Activated CD4-positive, alpha-beta T cell treated with anti-CD3 and anti-CD28 coated beads, Interleukin-2, amount 10 ng/mL, durations not matched to agents 24 days and 14 days (primary cell): ENCODE results near the gene ATG4B. TPM values are rescaled to one million over a fixed set of nuclear protein-coding genes. Genes with fewer than 3 reads are reported as not detected.
"Not testable (repeated sequence)": the region's sequence is repeated elsewhere in the genome, so short reads cannot be mapped to it uniquely, and the experiment has no call there.

Source experiments
- DNase-seq: peaks from one replicate; pipeline ENCODE4 v3.0.0; 2022
- H3K27ac Mint-ChIP-seq: one replicate; pipeline ENCODE4 v1.8.0; 2022; ENCODE audit warnings: mild to moderate bottlenecking, mixed read lengths
- H3K27me3 Mint-ChIP-seq: one replicate; pipeline ENCODE4 v1.8.0; 2022; ENCODE audit warnings: mixed read lengths
- H3K36me3 Mint-ChIP-seq: one replicate; pipeline ENCODE4 v1.8.0; 2022; ENCODE audit warnings: low read depth, mild to moderate bottlenecking, mixed read lengths
- H3K4me1 Mint-ChIP-seq: one replicate; pipeline ENCODE4 v1.8.0; 2021; ENCODE audit warnings: mixed read lengths
- H3K4me3 Mint-ChIP-seq: one replicate; pipeline ENCODE4 v1.8.0; 2022; ENCODE audit warnings: mild to moderate bottlenecking, moderate library complexity, mixed read lengths
- H3K9me3 Mint-ChIP-seq: one replicate; pipeline ENCODE4 v1.8.0; 2021; ENCODE audit warnings: mixed read lengths
- intact Hi-C: fragments of 100-400 bp; cut with micrococcal nuclease; formaldehyde crosslinking; loops from one replicate; pipeline ENCODE4 v1.15.1; 2023
- total RNA-seq: library from RNA; stranded (reverse); gene quantifications from 2 replicates; pipeline ENCODE4 v1.2.3, GENCODE V29; 2022

Gene ATG4B
- 109 and 115 TPM in 2 replicates for total RNA-seq

DNA sequence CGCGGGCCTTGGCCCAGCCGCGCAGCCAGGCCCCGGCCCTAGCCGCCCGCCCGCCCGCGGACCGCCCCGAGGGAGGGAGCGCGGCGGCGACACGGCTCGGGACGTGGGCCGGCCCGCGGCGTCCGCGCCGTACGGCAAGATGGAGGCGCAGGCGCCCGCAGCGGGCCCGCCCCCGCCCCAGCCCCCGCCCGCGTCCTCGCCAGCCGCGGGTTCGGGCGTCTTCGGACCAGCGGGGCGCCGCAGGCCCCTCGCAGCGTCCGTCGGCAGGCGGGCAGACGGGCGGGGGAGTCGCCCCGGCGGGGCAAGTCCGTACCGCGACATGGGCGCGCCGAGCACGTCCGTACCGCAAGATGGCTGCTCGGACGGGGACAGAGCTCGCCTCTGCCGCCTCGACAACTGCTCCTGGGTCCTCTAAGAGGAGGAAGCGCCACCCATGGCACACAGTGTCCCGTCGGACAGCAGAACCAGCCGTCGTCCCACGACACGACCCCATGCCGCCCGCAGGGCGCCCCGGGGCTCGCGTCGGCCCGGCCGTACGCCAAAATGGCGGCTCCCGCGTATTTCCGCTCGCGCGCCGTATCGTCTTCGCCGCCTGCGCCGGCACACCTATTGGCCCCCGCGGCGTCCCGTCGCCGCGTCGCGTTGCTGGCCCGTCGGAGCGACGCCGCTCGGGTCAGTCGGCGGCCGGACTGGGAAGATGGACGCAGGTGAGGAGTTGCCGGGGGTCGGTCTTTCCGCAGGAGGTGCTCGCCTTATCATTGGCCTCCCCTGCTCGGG lies at the start of gene ATG4B, which contains the start of gene THAP4:
Gene ATG4B (plus strand): TSS at position 676 of the 777 bp plus-strand sequence. CDS start 22 bp downstream, at position 698.
Gene THAP4 (minus strand): TSS at position 141 of the 777 bp plus-strand sequence. CDS start 141 bp downstream, outside the sequence.
- intact Hi-C loops: loop anchor here (1.0 to 5.0 kb wide), 6 partner anchors 49 to 535 kb away; partner anchors contain the start of genes D2HGDH, DTYMK, HDLBP and MTERF4
- Mint-ChIP-seq H3K27ac (peak within 1 kb of the TSS; percentile 93), H3K9me3 (peaks cover 3% of the 10 kb centered on the region), H3K27me3 (no peaks in the 10 kb centered on the region), H3K4me1 (peaks cover 41% of the 10 kb centered on the region), H3K4me3 (peak within 1 kb of the TSS; percentile 89), H3K36me3 (peaks cover 48% of the 10 kb centered on the region)
- DNase-seq: peak; percentile 95

DNA sequence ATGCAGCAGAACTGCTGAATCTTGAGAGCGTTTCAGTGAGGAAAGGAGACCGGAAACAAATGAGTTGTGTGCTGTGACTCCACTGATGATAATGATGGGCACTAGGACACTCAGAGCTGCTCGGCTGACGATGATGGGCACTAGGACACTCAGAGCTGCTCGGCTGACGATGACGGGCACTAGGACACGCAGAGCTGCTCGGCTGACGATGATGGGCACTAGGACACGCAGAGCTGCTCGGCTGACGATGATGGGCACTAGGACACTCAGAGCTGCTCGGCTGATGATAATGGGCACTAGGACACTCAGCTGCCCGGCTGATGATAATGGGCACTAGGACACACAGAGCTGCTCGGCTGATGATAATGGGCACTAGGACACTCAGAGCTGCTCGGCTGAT lies 47.6 kb upstream of the ATG4B start:
- Mint-ChIP-seq H3K36me3 (peaks cover 36% of the 10 kb centered on the region), H3K9me3 (peaks cover 12% of the 10 kb centered on the region)
- H3K27ac Mint-ChIP-seq, H3K4me3 Mint-ChIP-seq, intact Hi-C loops, H3K4me1 Mint-ChIP-seq, DNase-seq, H3K27me3 Mint-ChIP-seq: not testable (repeated sequence)

DNA sequence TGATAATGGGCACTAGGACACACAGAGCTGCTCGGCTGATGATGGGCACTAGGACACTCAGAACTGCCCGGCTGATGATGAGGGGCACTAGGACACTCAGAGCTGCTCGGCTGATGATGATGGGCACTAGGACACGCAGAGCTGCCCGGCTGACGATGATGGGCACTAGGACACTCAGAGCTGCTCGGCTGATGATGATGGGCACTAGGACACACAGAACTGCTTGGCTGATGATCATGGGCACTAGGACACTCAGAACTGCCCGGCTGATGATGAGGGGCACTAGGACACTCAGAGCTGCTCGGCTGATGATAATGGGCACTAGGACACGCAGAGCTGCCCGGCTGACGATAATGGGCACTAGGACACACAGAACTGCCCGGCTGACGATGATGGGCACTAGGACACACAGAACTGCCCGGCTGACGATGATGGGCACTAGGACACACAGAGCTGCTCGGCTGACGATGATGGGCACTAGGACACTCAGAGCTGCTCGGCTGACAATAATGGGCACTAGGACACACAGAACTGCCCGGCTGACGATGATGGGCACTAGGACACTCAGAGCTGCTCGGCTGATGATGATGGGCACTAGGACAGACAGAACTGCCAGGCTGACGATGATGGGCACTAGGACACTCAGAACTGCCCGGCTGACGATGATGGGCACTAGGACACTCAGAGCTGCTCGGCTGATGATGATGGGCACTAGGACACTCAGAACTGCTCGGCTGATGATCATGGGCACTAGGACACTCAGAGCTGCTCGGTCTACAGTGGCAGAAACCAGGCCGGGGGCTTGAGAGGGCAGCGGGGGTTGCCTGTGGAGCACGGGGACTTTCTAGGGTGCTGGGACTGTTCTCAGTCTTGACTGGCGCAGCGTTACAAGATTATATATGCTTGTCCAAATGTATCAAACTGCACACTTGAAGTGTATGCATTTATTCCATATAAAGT lies 46.7 kb upstream of the ATG4B start:
- H3K4me1 Mint-ChIP-seq, H3K27me3 Mint-ChIP-seq, H3K4me3 Mint-ChIP-seq, H3K27ac Mint-ChIP-seq, H3K9me3 Mint-ChIP-seq, intact Hi-C loops, DNase-seq: not testable (repeated sequence)
- H3K36me3 Mint-ChIP-seq: peaks cover 28% of the 10 kb centered on the region

DNA sequence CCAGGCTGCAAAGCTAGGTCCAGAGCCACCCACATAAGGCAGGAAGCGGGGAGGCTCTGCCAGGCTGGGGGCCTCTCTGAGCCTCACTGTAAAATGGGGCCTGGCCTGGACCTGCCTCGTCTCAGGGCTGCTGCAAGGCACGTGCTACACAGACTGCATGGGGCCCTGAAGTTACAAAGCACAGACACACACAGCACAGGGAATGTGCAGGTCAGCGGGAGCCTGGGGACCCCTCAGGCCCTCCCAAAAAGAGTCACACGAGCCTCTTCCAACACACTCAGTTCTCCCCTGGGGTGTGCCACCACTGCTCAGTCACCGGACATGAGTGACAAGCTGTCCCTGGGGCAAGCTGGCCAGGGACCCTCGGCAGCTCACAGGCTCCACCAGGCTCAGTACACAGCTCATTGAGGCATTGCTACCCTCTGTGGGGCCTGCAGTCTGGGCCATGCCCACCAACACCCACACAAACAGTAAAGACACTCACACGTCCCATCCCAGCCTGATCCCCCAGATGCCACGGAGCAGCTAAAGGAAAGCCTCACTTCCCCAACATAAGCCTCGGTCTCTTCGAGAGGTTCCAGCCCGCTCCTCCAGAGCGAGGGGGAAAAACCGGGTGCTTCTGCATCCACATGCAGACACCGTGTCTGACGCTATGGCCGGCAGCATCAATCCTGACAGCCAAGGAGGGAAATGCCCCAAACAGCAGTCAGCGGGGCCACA lies 45.2 kb upstream of the ATG4B start:
- no peaks in the 10 kb centered on the region for H3K9me3 Mint-ChIP-seq
- H3K36me3 Mint-ChIP-seq: peaks cover 19% of the 10 kb centered on the region
- H3K4me1 Mint-ChIP-seq: no peaks in the 10 kb centered on the region
- no peak for DNase-seq
- intact Hi-C loops: no loop called here
- no peak overlapping the region for H3K4me3 Mint-ChIP-seq
- no peak overlapping the region for H3K27ac Mint-ChIP-seq
- H3K27me3 Mint-ChIP-seq: no peaks in the 10 kb centered on the region

DNA sequence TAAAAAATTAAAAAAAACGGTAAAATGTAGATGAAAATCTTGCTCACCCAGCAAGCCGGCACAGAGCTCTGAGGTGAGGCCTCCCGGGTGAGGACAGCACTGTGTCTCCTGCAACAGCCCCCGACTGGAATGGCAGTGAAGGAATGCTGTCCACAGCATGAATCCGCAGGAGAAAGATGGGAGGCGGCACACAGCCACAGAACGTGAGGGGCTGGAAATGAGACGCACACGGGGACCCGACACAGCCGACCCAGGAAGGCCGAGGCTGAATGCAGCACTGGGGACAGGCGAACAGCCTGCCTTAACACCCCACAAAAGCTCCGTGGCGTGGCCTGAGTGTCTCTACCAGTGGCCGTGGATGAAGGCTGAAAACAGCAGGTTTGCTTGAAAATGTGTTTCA lies 44.2 kb upstream of the ATG4B start:
- DNase-seq: no peak
- Mint-ChIP-seq H3K27me3 (no peaks in the 10 kb centered on the region), H3K27ac (no peak overlapping the region), H3K36me3 (peaks cover 22% of the 10 kb centered on the region), H3K4me1 (no peaks in the 10 kb centered on the region), H3K9me3 (no peaks in the 10 kb centered on the region), H3K4me3 (no peak overlapping the region)
- intact Hi-C loops: no loop called here

DNA sequence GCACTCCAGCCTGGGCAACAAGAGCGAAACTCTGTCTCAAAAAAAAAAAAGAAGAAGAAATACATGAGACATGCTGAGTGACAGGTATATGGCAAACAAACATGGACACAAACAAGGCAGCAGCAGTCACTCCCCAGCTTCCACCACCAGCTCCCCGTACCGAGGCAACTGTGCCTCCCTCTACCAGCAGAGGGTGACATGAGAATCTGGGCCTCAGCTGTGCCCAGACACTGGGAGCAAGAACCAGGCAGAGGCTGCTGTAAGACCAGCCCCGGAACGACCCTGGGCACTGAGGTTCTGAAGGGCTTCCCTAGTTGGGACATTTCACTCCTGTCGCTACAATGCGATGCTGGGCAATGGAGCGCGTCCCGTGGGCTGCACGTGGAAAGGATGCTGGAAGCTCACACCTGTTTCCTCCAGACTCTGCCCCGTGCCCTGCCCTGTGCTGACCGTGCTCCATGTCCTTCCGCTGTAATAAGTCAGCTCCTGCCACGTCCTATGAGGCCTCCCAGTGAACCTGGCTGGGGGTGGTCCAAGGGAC lies 41.8 kb upstream of the ATG4B start:
- Mint-ChIP-seq H3K4me1 (no peaks in the 10 kb centered on the region), H3K9me3 (no peaks in the 10 kb centered on the region), H3K27me3 (no peaks in the 10 kb centered on the region), H3K27ac (no peak overlapping the region), H3K4me3 (no peak overlapping the region), H3K36me3 (peaks cover 34% of the 10 kb centered on the region)
- DNase-seq: no peak
- intact Hi-C loops: no loop called here

DNA sequence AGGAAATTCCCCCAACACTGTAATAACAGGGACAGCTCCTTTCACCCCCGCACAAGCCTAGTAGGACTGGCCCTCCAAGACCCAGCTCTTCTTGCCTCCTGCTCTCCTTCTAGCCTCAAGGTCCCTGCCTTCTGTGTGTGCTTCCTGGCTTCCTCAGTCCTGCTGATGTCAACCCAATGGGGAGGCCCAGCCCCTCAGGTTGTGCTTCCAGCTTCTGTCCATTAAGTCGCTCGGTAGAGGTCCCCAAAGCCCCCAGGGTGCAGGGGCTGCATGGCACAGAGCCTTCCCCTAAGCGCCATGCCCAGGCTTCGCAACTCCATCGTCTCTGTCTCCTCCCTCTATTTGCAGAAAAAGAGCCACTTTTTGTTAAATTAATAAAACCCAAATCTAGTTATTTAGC lies 39.9 kb upstream of the ATG4B start:
- Mint-ChIP-seq H3K27ac (no peak overlapping the region), H3K4me1 (no peaks in the 10 kb centered on the region), H3K4me3 (no peak overlapping the region), H3K36me3 (peaks cover 44% of the 10 kb centered on the region), H3K9me3 (no peaks in the 10 kb centered on the region), H3K27me3 (no peaks in the 10 kb centered on the region)
- intact Hi-C loops: no loop called here
- DNase-seq: no peak

DNA sequence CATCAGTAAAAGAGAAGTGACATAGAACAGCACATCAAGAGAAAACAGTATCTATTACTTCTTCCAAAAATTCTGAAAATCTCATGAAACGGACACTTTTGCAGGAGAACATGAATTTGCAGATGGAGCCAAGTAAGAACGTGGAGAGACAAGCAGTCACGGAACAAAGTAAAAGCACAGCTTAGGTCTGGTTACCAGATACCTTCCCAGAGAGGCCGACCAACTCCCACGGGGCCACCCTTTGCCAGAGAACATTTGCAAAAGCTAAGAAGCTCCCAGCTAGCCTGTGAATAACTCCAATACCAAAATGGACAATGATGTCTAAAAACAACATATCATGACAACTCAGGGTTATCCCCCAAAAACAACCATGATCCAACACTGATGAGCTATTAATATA lies 39.4 kb upstream of the ATG4B start:
- H3K36me3 Mint-ChIP-seq: peaks cover 44% of the 10 kb centered on the region
- H3K9me3 Mint-ChIP-seq: no peaks in the 10 kb centered on the region
- no peaks in the 10 kb centered on the region for H3K4me1 Mint-ChIP-seq
- intact Hi-C loops: no loop called here
- no peaks in the 10 kb centered on the region for H3K27me3 Mint-ChIP-seq
- DNase-seq: no peak
- H3K4me3 Mint-ChIP-seq: no peak overlapping the region
- H3K27ac Mint-ChIP-seq: no peak overlapping the region

DNA sequence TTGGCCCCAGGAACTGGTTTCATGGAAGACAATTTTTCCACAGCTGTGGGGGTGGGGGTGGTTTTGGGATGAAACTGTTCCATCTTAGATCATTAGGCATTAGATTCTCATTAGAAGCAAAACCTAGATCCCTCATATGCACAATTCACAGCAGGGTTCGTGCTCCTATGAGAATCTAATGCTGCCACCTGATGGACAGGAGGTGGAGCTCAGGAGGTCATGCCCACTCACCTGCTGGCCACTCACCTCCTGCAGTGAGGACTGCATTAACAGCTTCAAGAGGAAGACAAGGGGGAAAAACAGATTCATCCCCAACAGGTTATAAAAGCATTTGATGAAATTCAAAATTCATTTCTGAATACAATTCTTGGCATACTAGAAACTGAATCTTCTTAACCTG lies 39.0 kb upstream of the ATG4B start:
- Mint-ChIP-seq H3K27ac (no peak overlapping the region), H3K27me3 (no peaks in the 10 kb centered on the region), H3K4me3 (no peak overlapping the region), H3K4me1 (no peaks in the 10 kb centered on the region), H3K9me3 (no peaks in the 10 kb centered on the region), H3K36me3 (peaks cover 46% of the 10 kb centered on the region)
- intact Hi-C loops: no loop called here
- no peak for DNase-seq

DNA sequence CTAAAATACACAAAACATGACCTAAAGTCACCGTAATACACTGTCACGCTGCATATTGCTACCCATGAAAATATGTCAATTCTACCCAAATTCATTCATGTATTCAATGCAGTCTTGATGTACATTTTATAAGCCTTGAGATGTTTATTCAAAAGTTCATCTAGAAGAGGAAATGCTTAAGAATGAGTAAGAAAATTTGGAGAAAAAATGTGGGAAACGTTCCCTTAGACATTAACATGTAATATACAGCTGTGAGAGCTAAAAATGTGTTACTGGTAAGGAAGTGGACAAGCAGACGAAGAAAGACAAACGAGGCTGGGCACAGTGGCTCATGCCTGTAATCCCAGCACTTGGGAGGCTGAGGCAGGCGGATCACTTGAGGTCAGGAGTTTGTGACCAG lies 37.9 kb upstream of the ATG4B start:
- no peaks in the 10 kb centered on the region for H3K27me3 Mint-ChIP-seq
- DNase-seq: no peak
- no peaks in the 10 kb centered on the region for H3K9me3 Mint-ChIP-seq
- intact Hi-C loops: no loop called here
- H3K4me1 Mint-ChIP-seq: no peaks in the 10 kb centered on the region
- peaks cover 43% of the 10 kb centered on the region for H3K36me3 Mint-ChIP-seq
- no peak overlapping the region for H3K27ac Mint-ChIP-seq
- H3K4me3 Mint-ChIP-seq: no peak overlapping the region

DNA sequence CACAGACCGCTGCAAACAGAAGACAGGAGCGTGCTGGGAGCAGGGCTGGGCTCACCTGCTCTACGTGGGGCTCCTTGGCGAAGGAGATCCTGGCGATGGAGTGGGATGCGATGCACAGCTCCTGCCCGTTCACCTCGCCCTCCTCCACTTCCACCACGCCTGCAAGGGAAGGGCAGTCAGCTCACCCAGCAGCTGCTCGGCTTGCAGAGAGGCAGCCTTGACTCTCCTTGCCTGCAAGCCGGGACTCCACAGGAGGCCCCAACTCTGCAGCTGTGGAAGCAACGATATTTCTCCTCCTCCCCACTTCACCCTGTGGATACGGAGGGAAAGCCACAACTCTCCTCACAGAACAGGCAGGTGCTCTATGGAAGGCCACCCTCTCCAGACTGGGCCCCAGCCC lies 35.7 kb upstream of the ATG4B start:
- intact Hi-C loops: no loop called here
- H3K36me3 Mint-ChIP-seq: peaks cover 41% of the 10 kb centered on the region
- H3K4me3 Mint-ChIP-seq: no peak overlapping the region
- no peaks in the 10 kb centered on the region for H3K4me1 Mint-ChIP-seq
- H3K27me3 Mint-ChIP-seq: no peaks in the 10 kb centered on the region
- no peaks in the 10 kb centered on the region for H3K9me3 Mint-ChIP-seq
- no peak for DNase-seq
- no peak overlapping the region for H3K27ac Mint-ChIP-seq

DNA sequence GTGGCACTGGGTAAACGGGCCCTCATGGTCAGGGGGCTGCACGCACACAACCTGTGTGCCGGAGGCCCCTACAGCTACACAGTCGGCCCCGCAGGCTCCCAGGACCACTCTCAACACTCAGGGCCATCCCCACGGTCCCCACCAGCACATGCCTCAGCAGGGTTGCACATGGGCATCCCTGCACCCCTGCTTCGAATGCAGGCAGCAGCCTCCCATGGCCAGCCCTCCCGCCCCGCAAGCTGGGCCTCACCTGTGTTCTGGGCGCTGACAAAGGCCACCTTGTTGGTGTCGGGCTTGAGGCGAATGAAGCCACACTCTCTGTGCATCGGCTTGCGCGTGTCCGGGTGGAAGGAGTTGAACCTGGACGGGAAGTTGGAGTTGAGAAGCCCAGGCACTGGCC lies 34.8 kb upstream of the ATG4B start:
- Mint-ChIP-seq H3K9me3 (no peaks in the 10 kb centered on the region), H3K27me3 (no peaks in the 10 kb centered on the region), H3K4me1 (no peaks in the 10 kb centered on the region), H3K4me3 (no peak overlapping the region), H3K36me3 (peaks cover 37% of the 10 kb centered on the region), H3K27ac (no peak overlapping the region)
- no peak for DNase-seq
- intact Hi-C loops: no loop called here

DNA sequence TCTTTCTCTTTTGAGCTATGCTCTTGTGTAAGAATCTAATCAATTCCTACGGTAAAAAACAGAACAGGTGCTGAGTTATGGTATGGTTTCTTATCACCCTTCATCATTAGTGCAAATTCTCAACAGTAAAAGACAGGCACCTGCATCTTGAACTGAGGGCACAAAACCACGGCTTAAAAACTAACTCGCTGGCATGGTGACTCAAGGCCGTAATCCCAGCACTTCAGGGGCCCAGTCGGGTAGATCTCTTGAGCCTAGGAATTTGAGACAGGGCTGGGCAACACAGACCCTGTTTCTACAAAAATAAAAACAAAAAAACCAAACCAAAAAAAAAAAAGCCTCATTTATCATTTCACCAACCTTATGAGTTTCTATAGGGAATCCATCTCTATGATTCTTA lies 33.8 kb upstream of the ATG4B start:
- no peaks in the 10 kb centered on the region for H3K27me3 Mint-ChIP-seq
- peaks cover 3% of the 10 kb centered on the region for H3K4me1 Mint-ChIP-seq
- H3K9me3 Mint-ChIP-seq: no peaks in the 10 kb centered on the region
- H3K27ac Mint-ChIP-seq: no peak overlapping the region
- H3K36me3 Mint-ChIP-seq: peaks cover 39% of the 10 kb centered on the region
- no peak overlapping the region for H3K4me3 Mint-ChIP-seq
- intact Hi-C loops: no loop called here
- no peak for DNase-seq
